ENCODE data around the gene ING4. TPM values are rescaled to one million over a fixed set of nuclear protein-coding genes. Genes with fewer than 3 reads are reported as not detected.

ING4 gene
- total and polyA plus RNA-seq, 12 donors, result 17.7 to 32.5 (median 22.6) TPM

DNA sequence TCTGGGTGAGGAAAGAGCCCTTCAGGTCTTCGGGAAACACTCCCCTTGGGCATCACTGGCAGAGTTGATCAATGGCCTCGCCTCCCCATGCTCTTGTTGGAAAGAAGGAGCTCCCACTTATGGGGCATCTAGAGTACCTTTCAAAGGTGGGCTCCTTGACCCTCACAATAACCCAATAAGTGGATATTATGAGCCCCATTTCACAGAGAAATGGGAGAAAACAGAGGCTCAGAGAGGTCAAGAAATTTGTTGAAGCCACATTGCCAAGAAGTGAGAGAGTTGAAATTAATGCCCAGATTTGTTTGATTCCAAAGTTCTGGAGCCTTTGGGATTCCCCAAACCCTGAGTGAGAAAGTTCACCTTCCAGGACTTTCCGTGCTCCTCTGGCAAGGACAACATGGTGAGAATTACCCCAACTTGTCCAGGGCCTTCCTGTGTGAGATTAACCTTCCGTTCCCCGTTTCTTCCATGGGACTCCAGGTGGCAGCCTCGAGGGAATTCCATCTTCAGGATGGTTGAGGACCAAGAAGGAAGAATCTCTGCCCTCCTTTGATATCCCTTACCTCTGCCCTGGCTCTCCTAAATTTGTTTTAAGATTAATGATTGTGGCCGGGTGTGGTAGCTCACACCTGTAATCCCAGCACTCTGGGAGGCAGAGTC lies 48.3 kb downstream of the ING4 start:
- ATAC-seq (no peak), DNase-seq (no peak)
- WGBS, 2 donors, result 58 to 65% methylated on average over 7 of the region's 7 CpGs
- TF ChIP-seq, protein P1, sequence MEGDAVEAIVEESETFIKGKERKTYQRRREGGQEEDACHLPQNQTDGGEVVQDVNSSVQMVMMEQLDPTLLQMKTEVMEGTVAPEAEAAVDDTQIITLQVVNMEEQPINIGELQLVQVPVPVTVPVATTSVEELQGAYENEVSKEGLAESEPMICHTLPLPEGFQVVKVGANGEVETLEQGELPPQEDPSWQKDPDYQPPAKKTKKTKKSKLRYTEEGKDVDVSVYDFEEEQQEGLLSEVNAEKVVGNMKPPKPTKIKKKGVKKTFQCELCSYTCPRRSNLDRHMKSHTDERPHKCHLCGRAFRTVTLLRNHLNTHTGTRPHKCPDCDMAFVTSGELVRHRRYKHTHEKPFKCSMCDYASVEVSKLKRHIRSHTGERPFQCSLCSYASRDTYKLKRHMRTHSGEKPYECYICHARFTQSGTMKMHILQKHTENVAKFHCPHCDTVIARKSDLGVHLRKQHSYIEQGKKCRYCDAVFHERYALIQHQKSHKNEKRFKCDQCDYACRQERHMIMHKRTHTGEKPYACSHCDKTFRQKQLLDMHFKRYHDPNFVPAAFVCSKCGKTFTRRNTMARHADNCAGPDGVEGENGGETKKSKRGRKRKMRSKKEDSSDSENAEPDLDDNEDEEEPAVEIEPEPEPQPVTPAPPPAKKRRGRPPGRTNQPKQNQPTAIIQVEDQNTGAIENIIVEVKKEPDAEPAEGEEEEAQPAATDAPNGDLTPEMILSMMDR (IDR thresholded peaks at IDR 0.05), result no peak
- Histone ChIP-seq H3K9me3 (no peaks in the 10 kb centered on the region), H3K36me3 (peaks cover 0 to 3% (median 0%) of the 10 kb centered on the region in 9 donors), H3K4me1 (peaks cover 16 to 42% (median 26%) of the 10 kb centered on the region in 9 donors), H3K4me3 (no peak overlapping the region), H3K27me3 (peaks cover 0 to 1% (median 0%) of the 10 kb centered on the region in 7 donors), H3K27ac (peak overlapping the region; percentile 50 to 96 (median 94))
- intact Hi-C loops (cut with DNase I), result loop anchor here in 9 of 10 donors (5.0 to 10.0 kb wide), 8 partner anchors 38 to 213 kb away; partner anchors contain the start of genes P3H3 (in 6 of the 9), ZNF384 (in 6 of the 9), ING4 (in 4 of the 9) and GPR162 (in 2 of the 9)

DNA sequence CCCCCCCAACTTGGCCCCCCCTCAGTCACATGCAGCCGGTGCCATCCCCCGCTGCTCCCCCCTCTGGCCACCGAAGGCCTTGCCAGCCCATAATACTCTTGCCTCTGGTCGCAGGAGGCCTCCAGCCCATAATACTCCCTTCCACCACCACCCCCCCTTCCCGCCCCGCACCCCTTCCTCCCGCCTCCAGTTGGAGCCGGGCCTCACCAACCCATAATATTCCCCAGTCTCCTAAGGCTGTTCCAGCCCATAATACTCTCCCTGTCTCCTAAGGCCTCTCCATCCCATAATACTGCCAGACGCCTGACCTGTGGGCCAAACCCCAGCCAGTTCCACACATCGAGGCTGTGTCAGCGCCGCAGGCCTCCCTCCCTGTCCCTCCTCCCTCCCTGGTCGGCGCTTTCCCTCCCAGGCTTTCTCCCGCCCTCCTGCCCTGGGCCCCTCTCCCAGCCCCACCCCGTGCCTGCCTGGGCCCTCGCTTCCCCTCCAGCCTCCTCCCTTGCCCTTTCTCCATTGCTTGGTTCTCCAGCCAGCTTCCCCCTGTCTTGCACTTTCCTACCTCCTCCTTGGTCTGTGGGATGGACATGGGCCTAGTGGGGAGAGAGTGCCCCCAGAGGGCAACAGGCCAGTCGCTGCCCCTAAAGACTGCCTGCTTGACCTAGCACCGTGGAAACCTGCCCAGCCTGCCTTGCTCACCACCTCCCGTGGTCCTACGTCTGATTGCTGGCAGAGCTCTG lies 49.0 kb downstream of the ING4 start:
- Histone ChIP-seq H3K4me3 (peak overlapping the region in 1 of 10 donors; percentile 38), H3K36me3 (no peaks in the 10 kb centered on the region)
- ATAC-seq, result peak; percentile 83 to 88 (median 88)

DNA sequence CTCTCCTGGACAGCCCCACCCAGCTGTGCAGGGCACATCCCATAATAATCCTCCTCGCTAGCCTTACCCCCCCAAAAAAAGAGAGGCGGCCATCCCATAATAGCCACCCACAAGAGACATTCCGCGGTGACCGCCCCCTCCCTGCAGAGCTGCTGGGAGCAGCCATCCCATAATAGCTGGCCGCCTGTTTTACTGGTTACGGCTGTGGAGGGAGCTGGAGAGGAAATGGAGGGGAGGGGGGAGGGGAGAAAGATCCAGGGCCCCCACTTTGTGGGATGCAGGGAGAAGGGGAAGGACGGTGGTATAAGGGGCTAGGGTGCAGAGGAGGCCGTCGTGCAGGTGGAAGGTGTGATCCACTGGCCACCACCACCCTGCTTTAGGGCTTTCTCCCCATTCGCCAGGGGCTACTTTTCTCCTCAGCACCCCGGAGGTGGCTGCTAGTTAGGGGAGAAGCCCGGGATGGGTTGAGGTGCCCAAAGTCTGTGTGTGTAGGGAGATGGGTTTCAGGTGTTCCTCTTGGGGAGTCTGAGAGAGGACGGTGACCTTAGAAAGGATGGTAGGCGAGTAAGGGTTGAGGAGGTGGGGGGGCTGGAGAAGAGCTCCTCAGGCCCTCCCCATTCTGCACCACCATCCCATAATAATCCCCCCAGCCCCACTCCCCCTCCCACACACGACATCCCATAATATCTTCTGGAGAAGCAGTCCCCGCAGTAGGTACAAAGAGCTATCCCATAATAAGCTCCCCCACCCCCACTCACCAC lies 49.7 kb downstream of the ING4 start:
- Histone ChIP-seq H3K27ac (peak overlapping the region; percentile 60 to 96 (median 94)), H3K9me3 (peaks cover 0 to 9% (median 0%) of the 10 kb centered on the region in 11 donors), H3K27me3 (no peaks in the 10 kb centered on the region), H3K36me3 (no peaks in the 10 kb centered on the region), H3K4me3 (peak overlapping the region in 8 of 10 donors; percentile 16 to 42 (median 26)), H3K4me1 (peaks cover 16 to 37% (median 26%) of the 10 kb centered on the region in 9 donors)
- TF ChIP-seq, protein P1 (IDR thresholded peaks at IDR 0.05), result no peak
- peak; percentile 74 to 89 for DNase-seq
- WGBS, 2 donors, result 4 to 6% methylated on average over 17 of the region's 17 CpGs
- ATAC-seq, result peak; percentile 14 to 73 (median 52)
- intact Hi-C loops (cut with DNase I), result loop anchor here in 5 of 10 donors (10.0 kb wide), 3 partner anchors 72 to 212 kb away; partner anchors contain the start of genes ZNF384 (in 3 of the 5), GPR162 (in 2 of the 5) and P3H3 (in 2 of the 5)

More for the DNA sequence above, 49.0 kb downstream of the ING4 start:
- DNase-seq, result peak; percentile 89 to 94
- Histone ChIP-seq H3K27ac (peak overlapping the region; percentile 50 to 96 (median 94)), H3K4me1 (peaks cover 16 to 42% (median 26%) of the 10 kb centered on the region in 9 donors), H3K9me3 (peaks cover 0 to 1% (median 0%) of the 10 kb centered on the region in 11 donors), H3K27me3 (no peaks in the 10 kb centered on the region)
- intact Hi-C loops (cut with DNase I), result loop anchor here in 5 of 10 donors (10.0 kb wide), 3 partner anchors 71 to 211 kb away; partner anchors contain the start of genes ZNF384 (in 3 of the 5), GPR162 (in 2 of the 5) and P3H3 (in 2 of the 5)
- 7% methylated on average over 20 to 21 of the region's 21 CpGs for WGBS, 2 donors
- TF ChIP-seq, protein P1 (IDR thresholded peaks at IDR 0.05), result peak in 2 of 9 donors; percentile 6 to 21

All from heart right ventricle (tissue), 16 donors.